SK-N-SH treated with all-trans-retinoic acid at 6 μM for 48 hours (cell line): ENCODE data around the gene EMX1.

Experiments used
- ATAC-seq: fragments of 200-7000 bp; cut with Tn5 transposase; 3 replicates; pipeline ENCODE4 v1.9.1; 2020; ENCODE audit warnings: mild to moderate bottlenecking, moderate library complexity
- CSDC2 ChIP-seq: fragments of 250-450 bp; sonication (Bioruptor Pico); IDR thresholded peaks from 2 replicates; pipeline ENCODE4 v1.5.0; 2020; ENCODE audit warnings: mild to moderate bottlenecking, moderate library complexity
- GLIS3 ChIP-seq: fragments of 250-450 bp; sonication (Bioruptor Pico); IDR thresholded peaks from 2 replicates; pipeline ENCODE4 v1.5.0; 2020; ENCODE audit warnings: mild to moderate bottlenecking, moderate library complexity
- PPARA ChIP-seq: fragments of 250-450 bp; sonication (Bioruptor Pico); IDR thresholded peaks from 2 replicates; pipeline ENCODE4 v1.5.0; 2020; ENCODE audit warnings: mild to moderate bottlenecking, borderline replicate concordance
- SNAI2 ChIP-seq: fragments of 250-450 bp; sonication (Bioruptor Pico); IDR thresholded peaks from 2 replicates; pipeline ENCODE4 v1.5.0; 2020; ENCODE audit warnings: mild to moderate bottlenecking, moderate library complexity
- TCF4 ChIP-seq: fragments of 250-450 bp; sonication (Bioruptor Pico); IDR thresholded peaks from 2 replicates; pipeline ENCODE4 v1.8.0; 2021; ENCODE audit warnings: mild to moderate bottlenecking, moderate library complexity, borderline replicate concordance
- TOX ChIP-seq: fragments of 250-450 bp; sonication (Bioruptor Pico); IDR thresholded peaks from 2 replicates; pipeline ENCODE4 v1.8.0; 2021; ENCODE audit warnings: mild to moderate bottlenecking, moderate library complexity, borderline replicate concordance
- ZC3H10 ChIP-seq: fragments of 250-450 bp; sonication (Bioruptor Pico); IDR thresholded peaks from 2 replicates; pipeline ENCODE4 v1.5.1; 2021; ENCODE audit warnings: mild to moderate bottlenecking, moderate library complexity
- ZFP3 ChIP-seq: fragments of 250-450 bp; sonication (Bioruptor Pico); IDR thresholded peaks from 2 replicates; pipeline ENCODE4 v1.5.0; 2020; ENCODE audit warnings: mild to moderate bottlenecking, moderate library complexity
- ZNF565 ChIP-seq: fragments of 450-650 bp; formaldehyde crosslinking; conservative IDR thresholded peaks from 2 replicates; pipeline ENCODE4 v1.5.0; 2020; ENCODE audit warnings: low read depth, mild to moderate bottlenecking, moderate library complexity
- ZNF70 ChIP-seq: fragments of 450-650 bp; formaldehyde crosslinking; IDR thresholded peaks from 2 replicates; pipeline ENCODE4 v1.5.0; 2020; ENCODE audit warnings: mild to moderate bottlenecking, moderate library complexity
- TF ChIP-seq, protein P1 (sequence below): fragments of 250-450 bp; sonication (Bioruptor Pico); IDR thresholded peaks from 2 replicates; pipeline ENCODE4 v1.5.0; 2020; ENCODE audit warnings: mild to moderate bottlenecking, moderate library complexity
- TF ChIP-seq, protein P2 (sequence below): fragments of 250-450 bp; sonication (Bioruptor Pico); IDR thresholded peaks from 2 replicates; pipeline ENCODE4 v1.5.1; 2021; ENCODE audit warnings: mild to moderate bottlenecking, moderate library complexity
- TF ChIP-seq, protein P3 (sequence below): fragments of 250-450 bp; sonication (Bioruptor Pico); IDR thresholded peaks from 2 replicates; pipeline ENCODE4 v1.8.0; 2020; ENCODE audit warnings: mild to moderate bottlenecking, moderate library complexity, borderline replicate concordance
- TF ChIP-seq, protein P4 (sequence below): fragments of 250-450 bp; sonication (Bioruptor Pico); IDR thresholded peaks from 2 replicates; pipeline ENCODE4 v1.5.1; 2020; ENCODE audit warnings: low read depth, mild to moderate bottlenecking, moderate library complexity

EMX1 gene

GRCh38 chr2:72921853-72922252, 4.5 kb downstream of the EMX1 start (continued):
- TF ChIP-seq, protein P1, sequence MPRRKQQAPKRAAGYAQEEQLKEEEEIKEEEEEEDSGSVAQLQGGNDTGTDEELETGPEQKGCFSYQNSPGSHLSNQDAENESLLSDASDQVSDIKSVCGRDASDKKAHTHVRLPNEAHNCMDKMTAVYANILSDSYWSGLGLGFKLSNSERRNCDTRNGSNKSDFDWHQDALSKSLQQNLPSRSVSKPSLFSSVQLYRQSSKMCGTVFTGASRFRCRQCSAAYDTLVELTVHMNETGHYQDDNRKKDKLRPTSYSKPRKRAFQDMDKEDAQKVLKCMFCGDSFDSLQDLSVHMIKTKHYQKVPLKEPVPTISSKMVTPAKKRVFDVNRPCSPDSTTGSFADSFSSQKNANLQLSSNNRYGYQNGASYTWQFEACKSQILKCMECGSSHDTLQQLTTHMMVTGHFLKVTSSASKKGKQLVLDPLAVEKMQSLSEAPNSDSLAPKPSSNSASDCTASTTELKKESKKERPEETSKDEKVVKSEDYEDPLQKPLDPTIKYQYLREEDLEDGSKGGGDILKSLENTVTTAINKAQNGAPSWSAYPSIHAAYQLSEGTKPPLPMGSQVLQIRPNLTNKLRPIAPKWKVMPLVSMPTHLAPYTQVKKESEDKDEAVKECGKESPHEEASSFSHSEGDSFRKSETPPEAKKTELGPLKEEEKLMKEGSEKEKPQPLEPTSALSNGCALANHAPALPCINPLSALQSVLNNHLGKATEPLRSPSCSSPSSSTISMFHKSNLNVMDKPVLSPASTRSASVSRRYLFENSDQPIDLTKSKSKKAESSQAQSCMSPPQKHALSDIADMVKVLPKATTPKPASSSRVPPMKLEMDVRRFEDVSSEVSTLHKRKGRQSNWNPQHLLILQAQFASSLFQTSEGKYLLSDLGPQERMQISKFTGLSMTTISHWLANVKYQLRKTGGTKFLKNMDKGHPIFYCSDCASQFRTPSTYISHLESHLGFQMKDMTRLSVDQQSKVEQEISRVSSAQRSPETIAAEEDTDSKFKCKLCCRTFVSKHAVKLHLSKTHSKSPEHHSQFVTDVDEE, result no peak
- TF ChIP-seq SNAI2 (CRISPR knock-in tag) (no peak), ZFP3 (CRISPR knock-in tag) (no peak)

GRCh38 chr2:72923833-72924352, 6.6 kb downstream of the EMX1 start:
- no peak for ATAC-seq
- TF ChIP-seq TCF4 (CRISPR knock-in tag), result no peak
- TF ChIP-seq CSDC2 (CRISPR knock-in tag), result no peak
- TF ChIP-seq, protein P1, result no peak
- TF ChIP-seq ZNF70, result no peak
- TF ChIP-seq PPARA (CRISPR knock-in tag), result no peak
- no peak for TF ChIP-seq SNAI2 (CRISPR knock-in tag)

DNA sequence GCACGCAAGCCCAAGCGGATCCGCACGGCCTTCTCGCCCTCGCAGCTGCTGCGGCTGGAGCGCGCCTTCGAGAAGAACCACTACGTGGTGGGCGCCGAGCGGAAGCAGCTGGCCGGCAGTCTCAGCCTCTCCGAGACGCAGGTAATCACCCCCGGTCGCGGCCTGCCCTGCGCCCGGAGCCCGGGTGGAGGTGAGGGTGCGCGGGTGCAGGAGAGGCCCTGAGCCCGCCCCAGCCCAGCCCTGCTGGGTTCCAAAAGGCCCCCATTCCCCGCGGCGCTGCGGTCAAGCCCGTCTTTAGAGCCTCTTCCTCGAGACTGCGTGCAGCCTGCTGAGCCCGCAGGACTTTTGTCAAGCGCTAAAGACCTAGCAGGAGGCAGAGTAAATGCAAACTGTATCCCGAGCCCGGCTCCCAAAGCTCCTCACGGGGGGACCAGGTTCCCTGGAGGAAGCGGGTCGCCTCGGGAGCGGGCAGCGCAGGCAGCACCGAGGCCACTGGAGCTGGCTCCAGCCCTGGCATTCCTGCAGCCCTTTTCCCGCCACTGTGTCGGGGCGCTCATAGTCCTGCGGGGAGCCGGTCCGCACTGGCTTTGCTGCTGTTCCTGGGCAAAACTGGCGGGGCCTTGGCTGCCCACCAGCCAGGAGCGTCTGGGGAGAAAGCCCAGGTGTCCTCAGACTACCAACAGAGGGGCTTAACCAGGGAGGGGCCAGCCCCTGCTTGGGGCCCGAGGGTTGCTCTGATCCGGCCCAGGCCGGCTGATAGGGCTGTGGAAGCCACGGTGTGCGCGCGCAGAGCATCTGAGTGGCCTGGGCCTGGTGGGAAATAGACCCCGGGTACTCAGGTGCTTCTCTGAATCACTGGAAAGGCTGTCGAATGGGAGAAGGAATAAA, 7.3 kb downstream of the EMX1 start:
- TF ChIP-seq, protein P2, sequence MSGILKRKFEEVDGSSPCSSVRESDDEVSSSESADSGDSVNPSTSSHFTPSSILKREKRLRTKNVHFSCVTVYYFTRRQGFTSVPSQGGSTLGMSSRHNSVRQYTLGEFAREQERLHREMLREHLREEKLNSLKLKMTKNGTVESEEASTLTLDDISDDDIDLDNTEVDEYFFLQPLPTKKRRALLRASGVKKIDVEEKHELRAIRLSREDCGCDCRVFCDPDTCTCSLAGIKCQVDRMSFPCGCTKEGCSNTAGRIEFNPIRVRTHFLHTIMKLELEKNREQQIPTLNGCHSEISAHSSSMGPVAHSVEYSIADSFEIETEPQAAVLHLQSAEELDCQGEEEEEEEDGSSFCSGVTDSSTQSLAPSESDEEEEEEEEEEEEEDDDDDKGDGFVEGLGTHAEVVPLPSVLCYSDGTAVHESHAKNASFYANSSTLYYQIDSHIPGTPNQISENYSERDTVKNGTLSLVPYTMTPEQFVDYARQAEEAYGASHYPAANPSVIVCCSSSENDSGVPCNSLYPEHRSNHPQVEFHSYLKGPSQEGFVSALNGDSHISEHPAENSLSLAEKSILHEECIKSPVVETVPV (CRISPR knock-in tag), result no peak
- TF ChIP-seq SNAI2 (CRISPR knock-in tag), result no peak
- TF ChIP-seq, all 23 proteins: peak for 0
- peak; percentile 27 for ATAC-seq

GRCh38 chr2:72925328-72925943, 8.1 kb downstream of the EMX1 start:
- TF ChIP-seq, protein P3, sequence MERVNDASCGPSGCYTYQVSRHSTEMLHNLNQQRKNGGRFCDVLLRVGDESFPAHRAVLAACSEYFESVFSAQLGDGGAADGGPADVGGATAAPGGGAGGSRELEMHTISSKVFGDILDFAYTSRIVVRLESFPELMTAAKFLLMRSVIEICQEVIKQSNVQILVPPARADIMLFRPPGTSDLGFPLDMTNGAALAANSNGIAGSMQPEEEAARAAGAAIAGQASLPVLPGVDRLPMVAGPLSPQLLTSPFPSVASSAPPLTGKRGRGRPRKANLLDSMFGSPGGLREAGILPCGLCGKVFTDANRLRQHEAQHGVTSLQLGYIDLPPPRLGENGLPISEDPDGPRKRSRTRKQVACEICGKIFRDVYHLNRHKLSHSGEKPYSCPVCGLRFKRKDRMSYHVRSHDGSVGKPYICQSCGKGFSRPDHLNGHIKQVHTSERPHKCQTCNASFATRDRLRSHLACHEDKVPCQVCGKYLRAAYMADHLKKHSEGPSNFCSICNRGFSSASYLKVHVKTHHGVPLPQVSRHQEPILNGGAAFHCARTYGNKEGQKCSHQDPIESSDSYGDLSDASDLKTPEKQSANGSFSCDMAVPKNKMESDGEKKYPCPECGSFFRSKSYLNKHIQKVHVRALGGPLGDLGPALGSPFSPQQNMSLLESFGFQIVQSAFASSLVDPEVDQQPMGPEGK (CRISPR knock-in tag), result no peak
- TF ChIP-seq, protein P4, sequence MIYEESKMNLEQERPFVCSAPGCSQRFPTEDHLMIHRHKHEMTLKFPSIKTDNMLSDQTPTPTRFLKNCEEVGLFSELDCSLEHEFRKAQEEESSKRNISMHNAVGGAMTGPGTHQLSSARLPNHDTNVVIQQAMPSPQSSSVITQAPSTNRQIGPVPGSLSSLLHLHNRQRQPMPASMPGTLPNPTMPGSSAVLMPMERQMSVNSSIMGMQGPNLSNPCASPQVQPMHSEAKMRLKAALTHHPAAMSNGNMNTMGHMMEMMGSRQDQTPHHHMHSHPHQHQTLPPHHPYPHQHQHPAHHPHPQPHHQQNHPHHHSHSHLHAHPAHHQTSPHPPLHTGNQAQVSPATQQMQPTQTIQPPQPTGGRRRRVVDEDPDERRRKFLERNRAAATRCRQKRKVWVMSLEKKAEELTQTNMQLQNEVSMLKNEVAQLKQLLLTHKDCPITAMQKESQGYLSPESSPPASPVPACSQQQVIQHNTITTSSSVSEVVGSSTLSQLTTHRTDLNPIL (CRISPR knock-in tag), result no peak
- no peak for TF ChIP-seq ZFP3 (CRISPR knock-in tag)
- TF ChIP-seq ZC3H10 (CRISPR knock-in tag), result no peak
- TF ChIP-seq SNAI2 (CRISPR knock-in tag), result no peak
- TF ChIP-seq TCF4 (CRISPR knock-in tag), result no peak
- no peak for TF ChIP-seq PPARA (CRISPR knock-in tag)
- TF ChIP-seq, protein P2 (CRISPR knock-in tag), result no peak
- no peak for TF ChIP-seq TOX (CRISPR knock-in tag)
- no peak for TF ChIP-seq ZNF565 (CRISPR knock-in tag)
- TF ChIP-seq ZNF70, result no peak
- no peak for TF ChIP-seq GLIS3 (CRISPR knock-in tag)

More at GRCh38 chr2:72925328-72925943, 8.1 kb downstream of the EMX1 start:
- ATAC-seq, result no peak
